ENCODE results near the gene TSGA10. TPM values are rescaled to one million over a fixed set of nuclear protein-coding genes. Genes with fewer than 3 reads are reported as not detected.
A peak's percentile ranks its signal among the peaks of the same experiment; 100 is the strongest.

TSGA10 gene
- total and polyA plus RNA-seq, 2 donors from 2014 or later = 5.3 to 16.1 TPM

GRCh38 chr2:99150706-99151105 is 4.0 kb downstream of the TSGA10 start:
- Histone ChIP-seq H3K27me3 (ENCODE audit: control insufficient read depth, insufficient read depth, low read length) (no peaks in the 10 kb centered on the region), H3K4me3 (ENCODE audit: low read length in 3 of 3) (no peak overlapping the region), H3K9ac (ENCODE audit: low read length in 3 of 3) (no peak overlapping the region), H3K27ac (ENCODE audit: low read depth in 2 of 2, low read length in 2 of 2) (no peak overlapping the region), H3K4me1 (ENCODE audit: control insufficient read depth in 2 of 3, insufficient read depth in 2 of 3, low read depth in 1 of 3, low read length in 3 of 3) (peaks cover 0 to 7% (median 6%) of the 10 kb centered on the region in 3 donors), H3K36me3 (ENCODE audit: control insufficient read depth in 2 of 3, insufficient read depth in 3 of 3, low read length in 3 of 3) (no peaks in the 10 kb centered on the region), H3K9me3 (ENCODE audit: control insufficient read depth in 2 of 3, insufficient read depth in 1 of 3, low read length in 3 of 3) (no peaks in the 10 kb centered on the region)
- intact Hi-C loops (cut with DNase I) = no loop called here
- DNase-seq (no peak), FAIRE-seq (no peak)
- no peak for TF ChIP-seq CTCF (IDR thresholded peaks at IDR 0.05; ENCODE audit: borderline replicate concordance, extremely low read depth, insufficient read depth)

- peak within 1 kb of the TSS; percentile 92 to 95 for H3K27ac ChIP-seq (ENCODE audit: low read depth in 2 of 2, low read length in 2 of 2)
- no peak for FAIRE-seq
- peaks cover 0 to 5% (median 0%) of the 10 kb centered on the region in 3 donors for H3K4me1 ChIP-seq (ENCODE audit: control insufficient read depth in 2 of 3, insufficient read depth in 2 of 3, low read depth in 1 of 3, low read length in 3 of 3)
- intact Hi-C loops (cut with DNase I) = no loop called here
- TF ChIP-seq CTCF (IDR thresholded peaks at IDR 0.05; ENCODE audit: borderline replicate concordance, extremely low read depth, insufficient read depth) = no peak
- no peaks in the 10 kb centered on the region for H3K9me3 ChIP-seq (ENCODE audit: control insufficient read depth in 2 of 3, insufficient read depth in 1 of 3, low read length in 3 of 3)
- H3K27me3 ChIP-seq (ENCODE audit: control insufficient read depth, insufficient read depth, low read length) = no peaks in the 10 kb centered on the region
- no peaks in the 10 kb centered on the region for H3K36me3 ChIP-seq (ENCODE audit: control insufficient read depth in 2 of 3, insufficient read depth in 3 of 3, low read length in 3 of 3)
- H3K4me3 ChIP-seq (ENCODE audit: low read length in 3 of 3) = peak within 1 kb of the TSS; percentile 79 to 83 (median 82)
- peak within 1 kb of the TSS; percentile 39 to 81 (median 72) for H3K9ac ChIP-seq (ENCODE audit: low read length in 3 of 3)
- peak; percentile 97 to 98 (median 98) for DNase-seq
Observed at GRCh38 chr2:99141110-99142108, 13.3 kb downstream of the TSGA10 start, which contains the start of gene C2orf15. C2orf15 (plus strand) TSS chr2:99141707; CDS start chr2:99150559, 8,852 bp downstream.

GRCh38 chr2:99140860-99141109 is 14.0 kb downstream of the TSGA10 start:
- DNase-seq = peak in 2 of 5 donors; percentile 81 to 84
- no peak for FAIRE-seq
- no peak for TF ChIP-seq CTCF (IDR thresholded peaks at IDR 0.05; ENCODE audit: borderline replicate concordance, extremely low read depth, insufficient read depth)
- Histone ChIP-seq H3K4me3 (ENCODE audit: low read length in 3 of 3) (peak overlapping the region; percentile 79 to 83 (median 82)), H3K4me1 (ENCODE audit: control insufficient read depth in 2 of 3, insufficient read depth in 2 of 3, low read depth in 1 of 3, low read length in 3 of 3) (peaks cover 0 to 5% (median 0%) of the 10 kb centered on the region in 3 donors), H3K9me3 (ENCODE audit: control insufficient read depth in 2 of 3, insufficient read depth in 1 of 3, low read length in 3 of 3) (no peaks in the 10 kb centered on the region), H3K27me3 (ENCODE audit: control insufficient read depth, insufficient read depth, low read length) (no peaks in the 10 kb centered on the region), H3K36me3 (ENCODE audit: control insufficient read depth in 2 of 3, insufficient read depth in 3 of 3, low read length in 3 of 3) (no peaks in the 10 kb centered on the region), H3K27ac (ENCODE audit: low read depth in 2 of 2, low read length in 2 of 2) (peak overlapping the region; percentile 92 to 95), H3K9ac (ENCODE audit: low read length in 3 of 3) (peak overlapping the region; percentile 30 to 72 (median 56))
- intact Hi-C loops (cut with DNase I) = no loop called here

Data from kidney (tissue), 14 donors.